ENCODE data around the gene PTCD1. TPM values are rescaled to one million over a fixed set of nuclear protein-coding genes. Genes with fewer than 3 reads are reported as not detected.

The PTCD1 gene
- 6.5 TPM for polyA plus RNA-seq (2013)

GRCh38 chr7:99438573-99439480, at the start of gene PTCD1, which contains the start of gene CPSF4:
PTCD1 (minus strand) TSS chr7:99438798; CDS start chr7:99435242, 3,556 bp downstream.
CPSF4 (plus strand) TSS chr7:99438943; CDS start chr7:99439083, 140 bp downstream.
- POLR2A ChIA-PET, result interaction anchor here (1.1 to 1.6 kb wide), 2 partner anchors 31 to 63 kb away, joined by 3 to 7 read pairs; partner anchors contain the start of genes BUD31 and PDAP1
- CTCF ChIA-PET, result interaction anchor here (0.6 kb wide), 2 partner anchors 30 to 511 kb away, joined by 3 read pairs; partner anchors contain the start of gene BUD31
- H3K27ac ChIP-seq (ENCODE audit: insufficient read depth in 1 of 2, low read depth in 1 of 2, low read length in 2 of 2, poor library complexity in 1 of 2, severe bottlenecking in 2 of 2), result peak within 1 kb of the TSS; percentile 68 to 82
- H3K9me3 ChIP-seq (ENCODE audit: control extremely low read depth in 1 of 5, control insufficient read depth in 4 of 5, insufficient read depth in 2 of 5, low read depth in 1 of 5, low read length in 4 of 5), result no peaks in the 10 kb centered on the region
- peak; percentile 92 to 94 (median 93) for DNase-seq
- H3K4me1 ChIP-seq (ENCODE audit: control extremely low read depth in 1 of 4, control insufficient read depth in 4 of 4, insufficient read depth in 4 of 4, low read length in 3 of 4), result peaks cover 6 to 22% (median 16%) of the 10 kb centered on the region in 4 experiments
- 0% methylated on average over 86 of the region's 89 CpGs for WGBS (ENCODE audit: insufficient coverage)
- no peaks in the 10 kb centered on the region for H3K27me3 ChIP-seq (replicated peaks in 2 of 5; ENCODE audit: control insufficient read depth in 4 of 5, insufficient read depth in 5 of 5, low read length in 4 of 5)
- H3K4me3 ChIP-seq (ENCODE audit: control insufficient read depth in 1 of 7, extremely low read depth in 1 of 7, insufficient read depth in 4 of 7, low read depth in 2 of 7, low read length in 6 of 7), result peak within 1 kb of the TSS; percentile 90 to 98 (median 97)
- H3K36me3 ChIP-seq (ENCODE audit: control insufficient read depth in 4 of 4, insufficient read depth in 4 of 4, low read length in 3 of 4), result peaks cover 5 to 32% (median 13%) of the 10 kb centered on the region in 4 experiments

GRCh38 chr7:99485094-99485493, 46.5 kb upstream of the PTCD1 start:
- Histone ChIP-seq H3K27ac (ENCODE audit: insufficient read depth in 1 of 2, low read depth in 1 of 2, low read length in 2 of 2, poor library complexity in 1 of 2, severe bottlenecking in 2 of 2) (no peak overlapping the region), H3K27me3 (replicated peaks in 2 of 5; ENCODE audit: control insufficient read depth in 4 of 5, insufficient read depth in 5 of 5, low read length in 4 of 5) (no peaks in the 10 kb centered on the region), H3K4me1 (ENCODE audit: control extremely low read depth in 1 of 4, control insufficient read depth in 4 of 4, insufficient read depth in 4 of 4, low read length in 3 of 4) (no peaks in the 10 kb centered on the region), H3K36me3 (ENCODE audit: control insufficient read depth in 4 of 4, insufficient read depth in 4 of 4, low read length in 3 of 4) (peaks cover 5 to 39% (median 22%) of the 10 kb centered on the region in 4 experiments), H3K9me3 (ENCODE audit: control extremely low read depth in 1 of 5, control insufficient read depth in 4 of 5, insufficient read depth in 2 of 5, low read depth in 1 of 5, low read length in 4 of 5) (no peaks in the 10 kb centered on the region), H3K4me3 (ENCODE audit: control insufficient read depth in 1 of 7, extremely low read depth in 1 of 7, insufficient read depth in 4 of 7, low read depth in 2 of 7, low read length in 6 of 7) (no peak overlapping the region)
- ChIA-PET CTCF (interaction anchor here (0.7 kb wide), 1 partner anchor 13 kb away, joined by 3 read pairs; no protein-coding TSS in a partner anchor), POLR2A (no interaction called here)
- no peak for DNase-seq
- 86% methylated on average over 2 of the region's 5 CpGs for WGBS (ENCODE audit: insufficient coverage)

- WGBS (ENCODE audit: insufficient coverage), result 59% methylated on average over 10 of the region's 15 CpGs
- Histone ChIP-seq H3K4me3 (ENCODE audit: control insufficient read depth in 1 of 7, extremely low read depth in 1 of 7, insufficient read depth in 4 of 7, low read depth in 2 of 7, low read length in 6 of 7) (no peak overlapping the region), H3K9me3 (ENCODE audit: control extremely low read depth in 1 of 5, control insufficient read depth in 4 of 5, insufficient read depth in 2 of 5, low read depth in 1 of 5, low read length in 4 of 5) (no peaks in the 10 kb centered on the region), H3K27me3 (replicated peaks in 2 of 5; ENCODE audit: control insufficient read depth in 4 of 5, insufficient read depth in 5 of 5, low read length in 4 of 5) (no peaks in the 10 kb centered on the region), H3K36me3 (ENCODE audit: control insufficient read depth in 4 of 4, insufficient read depth in 4 of 4, low read length in 3 of 4) (peaks cover 7 to 55% (median 16%) of the 10 kb centered on the region in 4 experiments), H3K4me1 (ENCODE audit: control extremely low read depth in 1 of 4, control insufficient read depth in 4 of 4, insufficient read depth in 4 of 4, low read length in 3 of 4) (peaks cover 0 to 12% (median 6%) of the 10 kb centered on the region in 4 experiments), H3K27ac (ENCODE audit: insufficient read depth in 1 of 2, low read depth in 1 of 2, low read length in 2 of 2, poor library complexity in 1 of 2, severe bottlenecking in 2 of 2) (no peak overlapping the region)
- ChIA-PET POLR2A (no interaction called here), CTCF (interaction anchor here (1.5 kb wide), 1 partner anchor 13 kb away, joined by 4 read pairs; no protein-coding TSS in a partner anchor)
- no peak for DNase-seq
Observed at GRCh38 chr7:99478464-99479440, 40.2 kb upstream of the PTCD1 start.

GRCh38 chr7:99476107-99476506, 37.5 kb upstream of the PTCD1 start:
- CTCF ChIA-PET, result interaction anchor here (0.6 to 1.1 kb wide), 3 partner anchors 13 to 39 kb away, joined by 3 read pairs; no protein-coding TSS in a partner anchor
- POLR2A ChIA-PET, result no interaction called here
- Histone ChIP-seq H3K4me3 (ENCODE audit: control insufficient read depth in 1 of 7, extremely low read depth in 1 of 7, insufficient read depth in 4 of 7, low read depth in 2 of 7, low read length in 6 of 7) (no peak overlapping the region), H3K9me3 (ENCODE audit: control extremely low read depth in 1 of 5, control insufficient read depth in 4 of 5, insufficient read depth in 2 of 5, low read depth in 1 of 5, low read length in 4 of 5) (no peaks in the 10 kb centered on the region), H3K4me1 (ENCODE audit: control extremely low read depth in 1 of 4, control insufficient read depth in 4 of 4, insufficient read depth in 4 of 4, low read length in 3 of 4) (peaks cover 4 to 17% (median 13%) of the 10 kb centered on the region in 4 experiments), H3K27ac (ENCODE audit: insufficient read depth in 1 of 2, low read depth in 1 of 2, low read length in 2 of 2, poor library complexity in 1 of 2, severe bottlenecking in 2 of 2) (no peak overlapping the region), H3K36me3 (ENCODE audit: control insufficient read depth in 4 of 4, insufficient read depth in 4 of 4, low read length in 3 of 4) (peaks cover 7 to 47% (median 16%) of the 10 kb centered on the region in 4 experiments), H3K27me3 (replicated peaks in 2 of 5; ENCODE audit: control insufficient read depth in 4 of 5, insufficient read depth in 5 of 5, low read length in 4 of 5) (peaks cover 0 to under 1% (median 0%) of the 10 kb centered on the region in 5 experiments)
- DNase-seq, result no peak
- WGBS (ENCODE audit: insufficient coverage), result 98% methylated on average over 4 of the region's 5 CpGs

- DNase-seq, result peak; percentile 77 to 93 (median 89)
- ChIA-PET CTCF (interaction anchor here (0.9 to 2.7 kb wide), 2 partner anchors 18 to 31 kb away, joined by 3 to 11 read pairs; partner anchors contain the start of gene ZKSCAN5), POLR2A (interaction anchor here (0.7 kb wide), 1 partner anchor 361 kb away, joined by 3 read pairs; no protein-coding TSS in a partner anchor)
- Histone ChIP-seq H3K27me3 (replicated peaks in 2 of 5; ENCODE audit: control insufficient read depth in 4 of 5, insufficient read depth in 5 of 5, low read length in 4 of 5) (peaks cover 0 to 7% (median 0%) of the 10 kb centered on the region in 5 experiments), H3K4me3 (ENCODE audit: control insufficient read depth in 1 of 7, extremely low read depth in 1 of 7, insufficient read depth in 4 of 7, low read depth in 2 of 7, low read length in 6 of 7) (peak overlapping the region; percentile 81 to 100 (median 91)), H3K36me3 (ENCODE audit: control insufficient read depth in 4 of 4, insufficient read depth in 4 of 4, low read length in 3 of 4) (peaks cover 2 to 22% (median 6%) of the 10 kb centered on the region in 4 experiments), H3K27ac (ENCODE audit: insufficient read depth in 1 of 2, low read depth in 1 of 2, low read length in 2 of 2, poor library complexity in 1 of 2, severe bottlenecking in 2 of 2) (peak overlapping the region; percentile 54 to 89), H3K9me3 (ENCODE audit: control extremely low read depth in 1 of 5, control insufficient read depth in 4 of 5, insufficient read depth in 2 of 5, low read depth in 1 of 5, low read length in 4 of 5) (no peaks in the 10 kb centered on the region), H3K4me1 (ENCODE audit: control extremely low read depth in 1 of 4, control insufficient read depth in 4 of 4, insufficient read depth in 4 of 4, low read length in 3 of 4) (peaks cover 4 to 12% (median 10%) of the 10 kb centered on the region in 4 experiments)
- 0% methylated on average over 6 of the region's 7 CpGs for WGBS (ENCODE audit: insufficient coverage)
Observed at GRCh38 chr7:99473315-99473596, 34.7 kb upstream of the PTCD1 start.

- Histone ChIP-seq H3K36me3 (ENCODE audit: control insufficient read depth in 4 of 4, insufficient read depth in 4 of 4, low read length in 3 of 4) (peaks cover 0 to 17% (median 5%) of the 10 kb centered on the region in 4 experiments), H3K27ac (ENCODE audit: insufficient read depth in 1 of 2, low read depth in 1 of 2, low read length in 2 of 2, poor library complexity in 1 of 2, severe bottlenecking in 2 of 2) (peak within 1 kb of the TSS; percentile 70 to 89), H3K4me3 (ENCODE audit: control insufficient read depth in 1 of 7, extremely low read depth in 1 of 7, insufficient read depth in 4 of 7, low read depth in 2 of 7, low read length in 6 of 7) (peak within 1 kb of the TSS; percentile 81 to 100 (median 91)), H3K27me3 (replicated peaks in 2 of 5; ENCODE audit: control insufficient read depth in 4 of 5, insufficient read depth in 5 of 5, low read length in 4 of 5) (peaks cover 0 to 7% (median 0%) of the 10 kb centered on the region in 5 experiments), H3K9me3 (ENCODE audit: control extremely low read depth in 1 of 5, control insufficient read depth in 4 of 5, insufficient read depth in 2 of 5, low read depth in 1 of 5, low read length in 4 of 5) (no peaks in the 10 kb centered on the region), H3K4me1 (ENCODE audit: control extremely low read depth in 1 of 4, control insufficient read depth in 4 of 4, insufficient read depth in 4 of 4, low read length in 3 of 4) (peaks cover 4 to 12% (median 9%) of the 10 kb centered on the region in 4 experiments)
- 0% methylated on average over 23 of the region's 56 CpGs for WGBS (ENCODE audit: insufficient coverage)
- DNase-seq, result peak; percentile 98 to 99 (median 98)
- CTCF ChIA-PET, result interaction anchor here (0.9 to 2.7 kb wide), 2 partner anchors 19 to 32 kb away, joined by 3 to 11 read pairs; partner anchors contain the start of gene ZKSCAN5
- POLR2A ChIA-PET, result interaction anchor here (0.7 kb wide), 1 partner anchor 360 kb away, joined by 3 read pairs; no protein-coding TSS in a partner anchor
Observed at GRCh38 chr7:99472561-99473314, 34.1 kb upstream of the PTCD1 start, which contains the start of gene ZNF789. ZNF789 (plus strand) TSS chr7:99472890; CDS start chr7:99476457, 3,567 bp downstream.
